CD8-positive, alpha-beta memory T cell (primary cell): ENCODE data around the gene SLCO6A1. TPM values are rescaled to one million over a fixed set of nuclear protein-coding genes. Genes with fewer than 3 reads are reported as not detected.
"Not testable (repeated sequence)": the region's sequence is repeated elsewhere in the genome, so short reads cannot be mapped to it uniquely, and the experiment has no call there.

Source experiments
- CTCF ChIA-PET: fragments of 350-600 bp; sonication (Branson Sonifier 250); formaldehyde crosslinking; loops from one replicate; lab custom pipeline; 2021; ENCODE audit warnings: antibody characterized with exemption; lab: Charles Lee
- POLR2A ChIA-PET: fragments of 350-600 bp; sonication (Branson Sonifier 250); formaldehyde crosslinking; loops from one replicate; lab custom pipeline; 2021; ENCODE audit warnings: antibody characterized with exemption; lab: Charles Lee
- DNase-seq, 5 donors: peaks; one replicate each; pipeline versions ENCODE4 v3.0.0 to v3.0.0-alpha.2; 2020 to 2022; ENCODE audit warnings: mixed read lengths in 1 of 5
- H3K27ac ChIP-seq: one replicate; pipeline ENCODE4 v1.7.0; 2013; ENCODE audit warnings: low read depth, mild to moderate bottlenecking, low read length, moderate library complexity
- H3K27me3 ChIP-seq: 2 replicates; pipeline ENCODE4 v1.7.0; 2013; ENCODE audit warnings: low read length, mild to moderate bottlenecking; ENCODE audit not compliant: insufficient read depth, poor library complexity, severe bottlenecking
- H3K36me3 ChIP-seq: 2 replicates; pipeline ENCODE4 v1.7.0; 2013; ENCODE audit warnings: mild to moderate bottlenecking, low read length, moderate library complexity; ENCODE audit not compliant: insufficient read depth
- H3K4me1 ChIP-seq: 2 replicates; pipeline ENCODE4 v1.7.0; 2013; ENCODE audit warnings: mild to moderate bottlenecking, low read length, moderate library complexity; ENCODE audit not compliant: insufficient read depth
- H3K4me3 ChIP-seq: 2 replicates; pipeline ENCODE4 v1.7.0; 2013; ENCODE audit warnings: mild to moderate bottlenecking, low read length
- H3K9me3 ChIP-seq: 2 replicates; pipeline ENCODE4 v1.7.0; 2013; ENCODE audit warnings: mild to moderate bottlenecking, low read length
- H3K27ac Mint-ChIP-seq, 8 donors: one replicate each; pipeline ENCODE4 v1.8.0; 2020 to 2021; ENCODE audit warnings: mixed read lengths in 8 of 8, mild to moderate bottlenecking in 6 of 8, inconsistent platforms in 3 of 8, moderate library complexity in 3 of 8
- H3K27me3 Mint-ChIP-seq, 2 donors: one replicate each; pipeline ENCODE4 v1.8.0; 2020 to 2021; ENCODE audit warnings: mixed read lengths in 2 of 2, mild to moderate bottlenecking in 1 of 2, moderate library complexity in 1 of 2
- H3K36me3 Mint-ChIP-seq, 3 donors: one replicate each; pipeline ENCODE4 v1.8.0; 2020 to 2021; ENCODE audit warnings: mixed read lengths in 3 of 3, inconsistent platforms in 1 of 3, mild to moderate bottlenecking in 1 of 3
- H3K4me1 Mint-ChIP-seq, 3 donors: one replicate each; pipeline ENCODE4 v1.8.0; 2020 to 2021; ENCODE audit warnings: mixed read lengths in 3 of 3, inconsistent platforms in 1 of 3, mild to moderate bottlenecking in 1 of 3
- H3K4me3 Mint-ChIP-seq, 7 donors: one replicate each; pipeline ENCODE4 v1.8.0; 2020 to 2021; ENCODE audit warnings: mixed read lengths in 7 of 7, mild to moderate bottlenecking in 6 of 7, moderate library complexity in 4 of 7, inconsistent platforms in 2 of 7
- H3K9me3 Mint-ChIP-seq, 5 donors: one replicate each; pipeline ENCODE4 v1.8.0; 2020 to 2022; ENCODE audit warnings: mixed read lengths in 5 of 5, mild to moderate bottlenecking in 3 of 5, moderate library complexity in 2 of 5, inconsistent platforms in 1 of 5
- polyA plus RNA-seq: library from polyadenylated mRNA; unstranded; fragments of 300-500 nt; fragmentation: Illumina TruSeq; gene quantifications from one replicate; pipeline ENCODE4 v1.2.3, GENCODE V29; 2021
- total RNA-seq, 2 experiments: library from RNA; stranded (reverse); gene quantifications; one replicate each; pipeline ENCODE4 v1.2.3, GENCODE V29; 2021

The SLCO6A1 gene
- total and polyA plus RNA-seq, 3 experiments from 2014 or later, result not detected

DNA sequence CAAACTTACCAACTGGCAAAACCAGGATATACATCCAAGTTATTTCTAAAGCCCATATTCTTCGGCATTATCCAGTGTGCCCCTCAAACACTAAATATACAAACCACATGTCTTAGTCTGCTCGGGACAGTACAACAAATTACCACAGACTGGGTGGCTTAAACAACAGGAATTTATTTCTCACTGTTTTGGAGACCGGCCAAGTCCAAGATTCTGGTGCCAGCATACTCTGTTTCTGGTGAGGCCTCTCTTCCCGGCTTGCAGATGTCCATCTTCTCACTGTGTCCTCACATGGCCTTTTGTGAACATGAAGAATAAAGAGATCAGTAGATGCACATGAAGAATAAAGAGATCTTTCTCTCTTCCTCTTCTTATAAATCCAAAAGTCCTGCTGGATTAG is 12.9 kb upstream of the SLCO6A1 start:
- no peak for DNase-seq
- peaks cover 3 to 8% of the 10 kb centered on the region in 2 donors for H3K27me3 Mint-ChIP-seq
- no peaks in the 10 kb centered on the region for H3K4me1 Mint-ChIP-seq
- H3K4me3 Mint-ChIP-seq, result no peak overlapping the region
- Histone ChIP-seq H3K4me3 (no peak overlapping the region), H3K27me3 (no peaks in the 10 kb centered on the region), H3K4me1 (no peaks in the 10 kb centered on the region), H3K9me3 (no peaks in the 10 kb centered on the region), H3K36me3 (no peaks in the 10 kb centered on the region), H3K27ac (no peak overlapping the region)
- POLR2A ChIA-PET, result no interaction called here
- CTCF ChIA-PET, result no interaction called here
- H3K27ac Mint-ChIP-seq, result no peak overlapping the region
- H3K9me3 Mint-ChIP-seq, result no peaks in the 10 kb centered on the region
- H3K36me3 Mint-ChIP-seq, result no peaks in the 10 kb centered on the region

DNA sequence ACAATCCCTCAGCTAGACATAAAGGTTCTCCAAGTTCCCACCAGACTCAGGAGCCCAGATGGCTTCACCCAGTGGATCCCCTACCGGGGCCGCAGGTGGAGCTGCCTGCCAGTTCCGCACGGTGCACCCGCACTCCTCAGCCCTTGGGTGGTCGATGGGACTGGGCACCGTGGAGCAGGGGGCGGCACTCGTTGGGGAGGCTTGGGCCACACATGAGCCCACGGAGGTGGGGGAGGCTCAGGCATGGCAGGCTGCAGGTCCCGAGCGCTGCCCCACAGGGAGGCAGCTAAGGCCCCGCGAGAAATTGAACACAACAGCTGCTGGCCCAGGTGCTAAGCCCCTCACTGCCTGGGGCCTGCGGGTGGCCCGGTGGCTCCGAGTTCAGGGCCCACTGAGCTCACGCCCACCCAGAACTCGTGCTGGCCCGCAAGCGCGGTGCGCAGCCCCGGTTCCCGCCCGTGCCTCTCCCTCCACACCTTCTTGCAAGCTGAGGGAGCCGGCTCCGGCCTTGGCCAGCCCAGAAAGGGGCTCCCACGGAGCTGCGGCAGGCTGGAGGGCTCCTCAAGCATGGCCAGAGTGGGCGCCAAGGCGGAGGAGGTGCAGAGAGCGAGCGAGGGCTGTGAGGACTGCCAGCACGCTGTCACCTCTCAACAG is 7.4 kb downstream of the SLCO6A1 start:
- DNase-seq, H3K9me3 ChIP-seq, H3K27ac ChIP-seq, H3K36me3 Mint-ChIP-seq, H3K4me1 Mint-ChIP-seq, H3K4me1 ChIP-seq, CTCF ChIA-PET, H3K4me3 ChIP-seq, H3K4me3 Mint-ChIP-seq, H3K36me3 ChIP-seq, H3K9me3 Mint-ChIP-seq, H3K27me3 Mint-ChIP-seq, POLR2A ChIA-PET, H3K27me3 ChIP-seq, H3K27ac Mint-ChIP-seq: not testable (repeated sequence)

DNA sequence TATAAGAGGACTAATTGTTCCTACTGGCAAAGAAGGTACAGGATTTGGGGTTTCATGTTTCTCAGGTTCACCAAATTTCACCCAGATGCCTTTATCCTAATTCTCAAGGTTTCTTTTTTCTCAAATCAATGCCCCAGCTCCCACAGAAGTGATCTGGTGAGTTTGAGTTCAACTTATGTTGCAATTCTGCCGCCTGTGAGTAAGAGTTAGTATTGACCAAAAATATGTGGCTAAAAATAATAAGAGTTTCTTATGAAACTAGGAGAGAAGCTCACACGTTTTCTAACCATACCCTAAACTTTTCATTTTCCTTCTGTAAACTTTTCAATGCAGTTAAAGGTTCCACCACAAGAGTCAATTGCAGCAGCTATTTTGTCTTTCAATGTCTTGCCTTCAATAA is 15.1 kb downstream of the SLCO6A1 start:
- Histone ChIP-seq H3K36me3 (no peaks in the 10 kb centered on the region), H3K27ac (no peak overlapping the region), H3K27me3 (no peaks in the 10 kb centered on the region), H3K9me3 (no peaks in the 10 kb centered on the region), H3K4me3 (no peak overlapping the region), H3K4me1 (no peaks in the 10 kb centered on the region)
- DNase-seq, result no peak
- Mint-ChIP-seq H3K9me3 (no peaks in the 10 kb centered on the region), H3K27ac (no peak overlapping the region), H3K4me3 (no peak overlapping the region), H3K36me3 (peaks cover 0 to 2% (median 0%) of the 10 kb centered on the region in 3 donors), H3K27me3 (peaks cover 0 to 4% of the 10 kb centered on the region in 2 donors), H3K4me1 (no peaks in the 10 kb centered on the region)
- CTCF ChIA-PET, result no interaction called here
- POLR2A ChIA-PET, result no interaction called here

DNA sequence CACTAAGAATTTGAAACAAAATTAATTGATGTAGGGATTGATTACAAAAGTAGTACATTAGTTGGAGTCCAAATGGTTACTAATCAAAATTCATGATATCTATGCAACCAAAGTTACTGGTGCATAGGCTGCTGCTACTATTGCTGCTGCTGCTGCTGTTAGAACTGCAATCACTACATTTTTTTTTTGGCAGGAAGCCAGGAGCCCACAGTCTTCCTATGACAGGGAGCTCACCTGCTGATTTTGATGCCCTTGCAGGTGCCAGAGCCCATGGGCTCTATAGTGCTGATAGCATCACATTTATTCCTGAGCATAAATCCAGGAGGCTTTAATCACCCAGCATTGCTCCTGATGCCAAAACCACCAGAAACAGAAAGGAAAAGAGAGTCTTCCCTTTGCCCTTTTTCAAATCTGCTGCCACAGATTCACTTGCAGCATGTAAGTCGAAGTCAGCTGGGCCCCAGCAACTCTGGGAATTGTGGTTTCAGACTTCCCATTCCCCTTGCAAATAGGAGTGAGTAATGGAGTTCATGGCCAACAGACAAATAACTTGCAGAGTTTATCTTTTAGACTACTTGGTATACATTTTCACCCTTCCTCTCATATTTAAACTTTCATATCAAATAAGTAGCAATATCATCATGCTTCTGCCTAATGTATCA is 17.6 kb downstream of the SLCO6A1 start:
- Histone ChIP-seq H3K9me3 (no peaks in the 10 kb centered on the region), H3K4me3 (no peak overlapping the region), H3K27ac (no peak overlapping the region), H3K36me3 (no peaks in the 10 kb centered on the region), H3K27me3 (no peaks in the 10 kb centered on the region), H3K4me1 (no peaks in the 10 kb centered on the region)
- Mint-ChIP-seq H3K36me3 (no peaks in the 10 kb centered on the region), H3K27ac (no peak overlapping the region), H3K4me1 (no peaks in the 10 kb centered on the region), H3K4me3 (no peak overlapping the region), H3K27me3 (no peaks in the 10 kb centered on the region), H3K9me3 (no peaks in the 10 kb centered on the region)
- ChIA-PET CTCF (no interaction called here), POLR2A (no interaction called here)
- no peak for DNase-seq

- no peak for DNase-seq
- H3K27ac ChIP-seq, result no peak overlapping the region
- Mint-ChIP-seq H3K27ac (peak overlapping the region in 3 of 8 donors; percentile 9 to 29 (median 12)), H3K4me3 (peak overlapping the region in 5 of 7 donors; percentile 19 to 69 (median 43)), H3K27me3 (peaks cover 0 to 11% of the 10 kb centered on the region in 2 donors), H3K9me3 (peaks cover 0 to 8% (median 0%) of the 10 kb centered on the region in 5 donors), H3K36me3 (no peaks in the 10 kb centered on the region), H3K4me1 (peaks cover 0 to 9% (median 7%) of the 10 kb centered on the region in 3 donors)
- ChIA-PET CTCF (no interaction called here), POLR2A (no interaction called here)
- no peak overlapping the region for H3K4me3 ChIP-seq
- no peaks in the 10 kb centered on the region for H3K9me3 ChIP-seq
- no peaks in the 10 kb centered on the region for H3K36me3 ChIP-seq
- H3K27me3 ChIP-seq, result no peaks in the 10 kb centered on the region
- no peaks in the 10 kb centered on the region for H3K4me1 ChIP-seq
Measured at GRCh38 chr5:102453716-102454115, 45.1 kb downstream of the SLCO6A1 start.

- CTCF ChIA-PET, result no interaction called here
- POLR2A ChIA-PET, result no interaction called here
- H3K27me3 Mint-ChIP-seq, result peaks cover 0 to 11% of the 10 kb centered on the region in 2 donors
- H3K36me3 Mint-ChIP-seq, result no peaks in the 10 kb centered on the region
- Histone ChIP-seq H3K9me3 (no peaks in the 10 kb centered on the region), H3K27ac (no peak overlapping the region), H3K4me1 (no peaks in the 10 kb centered on the region), H3K4me3 (no peak overlapping the region), H3K27me3 (no peaks in the 10 kb centered on the region), H3K36me3 (no peaks in the 10 kb centered on the region)
- no peak overlapping the region for H3K27ac Mint-ChIP-seq
- H3K4me1 Mint-ChIP-seq, result peaks cover 0 to 9% (median 7%) of the 10 kb centered on the region in 3 donors
- DNase-seq, result peak in 1 of 5 donors; percentile 21
- peaks cover 0 to 4% (median 0%) of the 10 kb centered on the region in 5 donors for H3K9me3 Mint-ChIP-seq
- no peak overlapping the region for H3K4me3 Mint-ChIP-seq
Measured at GRCh38 chr5:102451082-102451481, 47.7 kb downstream of the SLCO6A1 start.

- Histone ChIP-seq H3K4me3 (no peak overlapping the region), H3K27ac (no peak overlapping the region), H3K36me3 (no peaks in the 10 kb centered on the region), H3K9me3 (no peaks in the 10 kb centered on the region), H3K4me1 (no peaks in the 10 kb centered on the region), H3K27me3 (no peaks in the 10 kb centered on the region)
- H3K27me3 Mint-ChIP-seq, result peaks cover 0 to 11% of the 10 kb centered on the region in 2 donors
- ChIA-PET POLR2A (no interaction called here), CTCF (no interaction called here)
- peaks cover 0 to 9% (median 7%) of the 10 kb centered on the region in 3 donors for H3K4me1 Mint-ChIP-seq
- H3K27ac Mint-ChIP-seq, result no peak overlapping the region
- no peak overlapping the region for H3K4me3 Mint-ChIP-seq
- no peaks in the 10 kb centered on the region for H3K36me3 Mint-ChIP-seq
- no peak for DNase-seq
- H3K9me3 Mint-ChIP-seq, result peaks cover 0 to 4% (median 0%) of the 10 kb centered on the region in 5 donors
Measured at GRCh38 chr5:102450313-102450990, 48.3 kb downstream of the SLCO6A1 start.

- Histone ChIP-seq H3K36me3 (no peaks in the 10 kb centered on the region), H3K4me1 (no peaks in the 10 kb centered on the region), H3K9me3 (no peaks in the 10 kb centered on the region), H3K4me3 (no peak overlapping the region), H3K27ac (no peak overlapping the region), H3K27me3 (no peaks in the 10 kb centered on the region)
- Mint-ChIP-seq H3K27ac (no peak overlapping the region), H3K36me3 (no peaks in the 10 kb centered on the region), H3K27me3 (no peaks in the 10 kb centered on the region), H3K9me3 (peaks cover 0 to 5% (median 3%) of the 10 kb centered on the region in 5 donors), H3K4me3 (no peak overlapping the region), H3K4me1 (no peaks in the 10 kb centered on the region)
- CTCF ChIA-PET, result no interaction called here
- peak in 1 of 5 donors; percentile 35 for DNase-seq
- POLR2A ChIA-PET, result no interaction called here
Measured at GRCh38 chr5:102433473-102433872, 65.3 kb downstream of the SLCO6A1 start.
